ENCODE data around the gene ASPDH. TPM values are rescaled to one million over a fixed set of nuclear protein-coding genes. Genes with fewer than 3 reads are reported as not detected.

ASPDH gene
- total RNA-seq (ENCODE audit: unreplicated experiment): not detected
- long read RNA-seq: 0 reads

GRCh38 chr19:50513746-50514345, at the start of gene ASPDH:
Gene ASPDH, minus strand, starts transcription at chr19:50513913. Its CDS starts 90 bp downstream, at chr19:50513823.
- DNase-seq: peak; percentile 46
- peaks cover 13% of the 10 kb centered on the region for H3K9me3 Mint-ChIP-seq (ENCODE audit: unreplicated experiment)
- peak within 1 kb of the TSS; percentile 52 for H3K27ac Mint-ChIP-seq (ENCODE audit: unreplicated experiment)
- H3K36me3 Mint-ChIP-seq (ENCODE audit: unreplicated experiment): no peaks in the 10 kb centered on the region
- peaks cover 10% of the 10 kb centered on the region for H3K4me1 Mint-ChIP-seq (ENCODE audit: low read depth, unreplicated experiment)
- H3K4me3 Mint-ChIP-seq (ENCODE audit: unreplicated experiment): peak within 1 kb of the TSS; percentile 59
- TF ChIP-seq, protein P1, sequence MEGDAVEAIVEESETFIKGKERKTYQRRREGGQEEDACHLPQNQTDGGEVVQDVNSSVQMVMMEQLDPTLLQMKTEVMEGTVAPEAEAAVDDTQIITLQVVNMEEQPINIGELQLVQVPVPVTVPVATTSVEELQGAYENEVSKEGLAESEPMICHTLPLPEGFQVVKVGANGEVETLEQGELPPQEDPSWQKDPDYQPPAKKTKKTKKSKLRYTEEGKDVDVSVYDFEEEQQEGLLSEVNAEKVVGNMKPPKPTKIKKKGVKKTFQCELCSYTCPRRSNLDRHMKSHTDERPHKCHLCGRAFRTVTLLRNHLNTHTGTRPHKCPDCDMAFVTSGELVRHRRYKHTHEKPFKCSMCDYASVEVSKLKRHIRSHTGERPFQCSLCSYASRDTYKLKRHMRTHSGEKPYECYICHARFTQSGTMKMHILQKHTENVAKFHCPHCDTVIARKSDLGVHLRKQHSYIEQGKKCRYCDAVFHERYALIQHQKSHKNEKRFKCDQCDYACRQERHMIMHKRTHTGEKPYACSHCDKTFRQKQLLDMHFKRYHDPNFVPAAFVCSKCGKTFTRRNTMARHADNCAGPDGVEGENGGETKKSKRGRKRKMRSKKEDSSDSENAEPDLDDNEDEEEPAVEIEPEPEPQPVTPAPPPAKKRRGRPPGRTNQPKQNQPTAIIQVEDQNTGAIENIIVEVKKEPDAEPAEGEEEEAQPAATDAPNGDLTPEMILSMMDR (IDR thresholded peaks at IDR 0.05; ENCODE audit: partially characterized antibody, unreplicated experiment): no peak
- H3K27me3 Mint-ChIP-seq (ENCODE audit: unreplicated experiment): peaks cover 20% of the 10 kb centered on the region

GRCh38 chr19:50562996-50563395, 49.3 kb upstream of the ASPDH start:
- DNase-seq: no peak
- Mint-ChIP-seq H3K36me3 (ENCODE audit: unreplicated experiment) (no peaks in the 10 kb centered on the region), H3K27me3 (ENCODE audit: unreplicated experiment) (peaks cover 14% of the 10 kb centered on the region), H3K4me1 (ENCODE audit: low read depth, unreplicated experiment) (peaks cover 23% of the 10 kb centered on the region), H3K4me3 (ENCODE audit: unreplicated experiment) (no peak overlapping the region), H3K27ac (ENCODE audit: unreplicated experiment) (no peak overlapping the region), H3K9me3 (ENCODE audit: unreplicated experiment) (peaks cover 8% of the 10 kb centered on the region)
- TF ChIP-seq, protein P1 (IDR thresholded peaks at IDR 0.05; ENCODE audit: partially characterized antibody, unreplicated experiment): no peak

DNA sequence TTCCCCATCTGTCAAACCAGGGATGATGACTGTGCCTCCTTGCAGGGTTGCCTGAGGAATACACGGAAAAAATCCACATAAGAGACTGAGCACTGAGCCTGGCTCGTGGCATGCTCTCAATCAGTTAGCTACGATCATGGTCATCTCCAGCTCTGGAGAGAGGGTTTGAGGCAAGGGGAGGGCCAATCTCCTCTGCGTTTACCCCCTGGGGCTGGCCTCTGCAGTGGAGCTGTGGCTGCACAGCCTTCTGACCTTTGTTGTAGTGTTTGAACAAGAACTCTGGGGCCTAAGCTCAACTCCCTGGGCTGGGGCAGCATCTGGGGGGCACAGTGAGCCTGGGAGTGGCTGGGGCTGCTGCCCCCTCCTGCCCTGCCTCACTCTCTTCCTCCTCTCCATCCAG, 48.6 kb upstream of the ASPDH start:
- Mint-ChIP-seq H3K27me3 (ENCODE audit: unreplicated experiment) (peaks cover 14% of the 10 kb centered on the region), H3K9me3 (ENCODE audit: unreplicated experiment) (peaks cover 8% of the 10 kb centered on the region), H3K4me3 (ENCODE audit: unreplicated experiment) (no peak overlapping the region), H3K36me3 (ENCODE audit: unreplicated experiment) (no peaks in the 10 kb centered on the region), H3K4me1 (ENCODE audit: low read depth, unreplicated experiment) (peaks cover 23% of the 10 kb centered on the region), H3K27ac (ENCODE audit: unreplicated experiment) (no peak overlapping the region)
- TF ChIP-seq, protein P1 (IDR thresholded peaks at IDR 0.05; ENCODE audit: partially characterized antibody, unreplicated experiment): no peak
- DNase-seq: no peak

DNA sequence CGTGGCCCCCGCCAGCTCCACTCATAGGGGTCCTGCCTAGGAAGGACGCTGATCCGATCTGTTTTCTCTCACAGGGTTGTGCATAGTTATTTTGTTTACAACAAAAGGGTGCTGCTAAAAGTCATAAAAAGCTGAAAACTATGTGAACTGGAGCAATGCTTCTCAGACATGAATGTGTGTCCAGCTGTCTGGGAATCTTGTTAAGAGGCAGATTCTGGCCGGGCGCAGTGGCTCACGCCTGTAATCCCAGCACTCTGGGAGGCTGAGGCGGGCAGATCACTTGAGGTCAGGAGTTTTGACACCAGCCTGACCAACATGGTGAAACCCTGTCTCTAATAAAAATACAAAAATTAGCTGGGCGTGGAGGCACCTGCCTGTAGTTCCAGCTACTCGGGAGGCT, 45.9 kb upstream of the ASPDH start:
- TF ChIP-seq, protein P1 (IDR thresholded peaks at IDR 0.05; ENCODE audit: partially characterized antibody, unreplicated experiment): no peak
- H3K36me3 Mint-ChIP-seq (ENCODE audit: unreplicated experiment): no peaks in the 10 kb centered on the region
- H3K4me1 Mint-ChIP-seq (ENCODE audit: low read depth, unreplicated experiment): peaks cover 16% of the 10 kb centered on the region
- no peak overlapping the region for H3K27ac Mint-ChIP-seq (ENCODE audit: unreplicated experiment)
- H3K4me3 Mint-ChIP-seq (ENCODE audit: unreplicated experiment): peak overlapping the region; percentile 15
- DNase-seq: no peak
- peaks cover 6% of the 10 kb centered on the region for H3K9me3 Mint-ChIP-seq (ENCODE audit: unreplicated experiment)
- H3K27me3 Mint-ChIP-seq (ENCODE audit: unreplicated experiment): peaks cover 16% of the 10 kb centered on the region

GRCh38 chr19:50558449-50558848, 44.7 kb upstream of the ASPDH start:
- no peak overlapping the region for H3K27ac Mint-ChIP-seq (ENCODE audit: unreplicated experiment)
- TF ChIP-seq, protein P1 (IDR thresholded peaks at IDR 0.05; ENCODE audit: partially characterized antibody, unreplicated experiment): no peak
- H3K4me3 Mint-ChIP-seq (ENCODE audit: unreplicated experiment): no peak overlapping the region
- peaks cover 4% of the 10 kb centered on the region for H3K9me3 Mint-ChIP-seq (ENCODE audit: unreplicated experiment)
- peaks cover 5% of the 10 kb centered on the region for H3K4me1 Mint-ChIP-seq (ENCODE audit: low read depth, unreplicated experiment)
- H3K36me3 Mint-ChIP-seq (ENCODE audit: unreplicated experiment): no peaks in the 10 kb centered on the region
- DNase-seq: no peak
- H3K27me3 Mint-ChIP-seq (ENCODE audit: unreplicated experiment): peaks cover 11% of the 10 kb centered on the region
